IMR-90 (cell line): ENCODE data around the gene SNX25. TPM values are rescaled to one million over a fixed set of nuclear protein-coding genes. Genes with fewer than 3 reads are reported as not detected.
A peak's percentile ranks its signal among the peaks of the same experiment; 100 is the strongest.

ENCODE experiments used
- ATAC-seq: fragments of 200-7000 bp; cut with Tn5 transposase; 2 replicates; pipeline ENCODE4 v1.9.1; 2020; ENCODE audit warnings: low read depth, mild to moderate bottlenecking, moderate library complexity
- BruUV-seq: library from RNA; stranded (reverse); fragments of 400-500 nt; replicated peaks from 2 replicates; lab custom pipeline; 2021; lab: Mats Ljungman, UMichigan
- CTCF ChIA-PET: fragments of 300-600 bp; formaldehyde crosslinking; extraction: SDS; loops from one replicate; lab custom pipeline; 2021; ENCODE audit warnings: antibody characterized with exemption; lab: Yijun Ruan, JAX
- POLR2A ChIA-PET: fragments of 300-600 bp; sonication (Branson Sonifier 250); formaldehyde crosslinking; loops from one replicate; lab custom pipeline; 2022; ENCODE audit warnings: antibody characterized with exemption; ENCODE audit not compliant: unreplicated experiment; lab: Charles Lee
- DNase-seq: peaks from one replicate; pipeline ENCODE4 v3.0.0; 2013
- H2AFZ ChIP-seq: replicated peaks from 2 replicates; pipeline ENCODE3; 2013; ENCODE audit warnings: low read length, mild to moderate bottlenecking; ENCODE audit not compliant: poor library complexity
- H2AK5ac ChIP-seq: 2 replicates; pipeline ENCODE4 v1.6.1; 2013; ENCODE audit warnings: low read depth, low read length, inconsistent platforms
- H2AK9ac ChIP-seq: replicated peaks from 2 replicates; pipeline ENCODE3; 2013; ENCODE audit warnings: mild to moderate bottlenecking, low read depth, low read length, moderate library complexity; ENCODE audit not compliant: poor library complexity
- H2BK120ac ChIP-seq: 2 replicates; pipeline ENCODE4 v1.6.1; 2013; ENCODE audit warnings: low read depth, low read length, inconsistent platforms
- H2BK15ac ChIP-seq: 3 replicates; pipeline ENCODE4 v1.6.1; 2013; ENCODE audit warnings: low read depth, low read length, inconsistent platforms
- H2BK20ac ChIP-seq: 2 replicates; pipeline ENCODE4 v1.6.1; 2013; ENCODE audit warnings: low read depth, mild to moderate bottlenecking, inconsistent platforms, low read length, moderate library complexity
- H2BK5ac ChIP-seq: 2 replicates; pipeline ENCODE4 v1.6.1; 2013; ENCODE audit warnings: mild to moderate bottlenecking, low read depth, low read length, inconsistent platforms; ENCODE audit not compliant: poor library complexity, severe bottlenecking
- H3K14ac ChIP-seq: replicated peaks from 2 replicates; pipeline ENCODE4 v1.6.1; 2013; ENCODE audit warnings: low read depth, low read length, inconsistent platforms
- H3K18ac ChIP-seq: 2 replicates; pipeline ENCODE4 v1.6.1; 2013; ENCODE audit warnings: low read depth, low read length, control low read depth
- H3K23ac ChIP-seq: 2 replicates; pipeline ENCODE4 v1.6.1; 2013; ENCODE audit warnings: low read depth, low read length, inconsistent platforms
- H3K27ac ChIP-seq: 2 replicates; pipeline ENCODE4 v1.5.1; 2013; ENCODE audit warnings: mild to moderate bottlenecking, control low read depth, low read length; ENCODE audit not compliant: insufficient read depth
- H3K27me3 ChIP-seq: 2 replicates; pipeline ENCODE4 v1.6.1; 2013; ENCODE audit warnings: low read length; ENCODE audit not compliant: control insufficient read depth, insufficient read depth
- H3K36me3 ChIP-seq: 2 replicates; pipeline ENCODE4 v1.6.1; 2013; ENCODE audit warnings: low read length, mixed read lengths; ENCODE audit not compliant: control insufficient read depth, insufficient read depth
- H3K4ac ChIP-seq: 2 replicates; pipeline ENCODE4 v1.6.1; 2013; ENCODE audit warnings: low read depth, low read length, inconsistent platforms
- H3K4me1 ChIP-seq: 2 replicates; pipeline ENCODE4 v1.6.1; 2013; ENCODE audit warnings: low read length, mixed read lengths; ENCODE audit not compliant: control insufficient read depth, insufficient read depth
- H3K4me2 ChIP-seq: 2 replicates; pipeline ENCODE4 v1.6.1; 2013; ENCODE audit warnings: low read depth, mild to moderate bottlenecking, control low read depth, low read length, moderate library complexity
- H3K4me3 ChIP-seq: 2 replicates; pipeline ENCODE4 v1.5.1; 2013; ENCODE audit warnings: low read depth, mild to moderate bottlenecking, control low read depth, low read length, moderate library complexity; ENCODE audit not compliant: insufficient read depth
- H3K56ac ChIP-seq: 2 replicates; pipeline ENCODE4 v1.6.1; 2013; ENCODE audit warnings: low read length, inconsistent platforms; ENCODE audit not compliant: insufficient read depth; ENCODE audit errors: extremely low read depth
- H3K79me1 ChIP-seq, 2 experiments: 2 replicates each; pipeline ENCODE4 v1.6.1; 2013; ENCODE audit warnings: low read length in 2 of 2, inconsistent platforms in 1 of 2, low read depth in 1 of 2
- H3K9ac ChIP-seq: 2 replicates; pipeline ENCODE4 v1.6.1; 2013; ENCODE audit warnings: low read depth, low read length, control low read depth
- H3K9me1 ChIP-seq: 2 replicates; pipeline ENCODE4 v1.6.1; 2013; ENCODE audit warnings: low read length, inconsistent platforms; ENCODE audit not compliant: insufficient read depth
- H3K9me3 ChIP-seq: 2 replicates; pipeline ENCODE4 v1.6.1; 2013; ENCODE audit warnings: low read length; ENCODE audit not compliant: control insufficient read depth, insufficient read depth
- H4K20me1 ChIP-seq: 2 replicates; pipeline ENCODE4 v1.6.1; 2013; ENCODE audit warnings: low read length, inconsistent platforms; ENCODE audit not compliant: insufficient read depth
- H4K5ac ChIP-seq: 2 replicates; pipeline ENCODE4 v1.6.1; 2013; ENCODE audit warnings: mild to moderate bottlenecking, low read depth, low read length, control low read depth
- H4K8ac ChIP-seq, 2 experiments: 2 replicates each; pipeline ENCODE4 v1.6.1; 2013; ENCODE audit warnings: low read depth in 2 of 2, low read length in 2 of 2, control low read depth in 1 of 2, inconsistent platforms in 1 of 2
- H4K91ac ChIP-seq: 2 replicates; pipeline ENCODE4 v1.6.1; 2013; ENCODE audit warnings: low read depth, low read length, inconsistent platforms; ENCODE audit not compliant: insufficient read depth
- CEBPB ChIP-seq: IDR thresholded peaks from 2 replicates; pipeline ENCODE4 v1.6.1; 2012; ENCODE audit warnings: low read depth, low read length, improper control_type of control experiment
- FOS ChIP-seq: fragments of 150-350 bp; IDR thresholded peaks from 2 replicates; pipeline ENCODE4 v1.6.1; 2016; ENCODE audit warnings: low read depth, low read length
- dilution Hi-C: fragments of 300-500 bp; cut with HindIII; formaldehyde crosslinking; loops from one replicate; pipeline ENCODE4 v1.14.3; 2018; ENCODE audit warnings: low sequenced_read_pairs; ENCODE audit not compliant: unreplicated experiment
- in situ Hi-C: fragments of 300-500 bp; cut with MboI; formaldehyde crosslinking; loops from 3 replicates; pipeline ENCODE4 v1.14.3; 2019; ENCODE audit warnings: low sequenced_read_pairs, inconsistent platforms, mixed read lengths
- intact Hi-C: fragments of 100-400 bp; cut with micrococcal nuclease; formaldehyde crosslinking; loops from 2 replicates; pipeline ENCODE4 v1.10.0; 2022
- polyA plus RNA-seq, 3 experiments: library from polyadenylated mRNA; depleted of rRNA; stranded (reverse); fragments of >200 nt; gene quantifications; 2 replicates each; pipeline ENCODE4 v1.2.3, GENCODE V29; 2012; ENCODE audit warnings: low replicate concordance in 1 of 3
- total RNA-seq: library from RNA; depleted of rRNA; stranded (reverse); fragments of >200 nt; gene quantifications from 2 replicates; pipeline ENCODE4 v1.2.3, GENCODE V29; 2012

The SNX25 gene
- total and polyA plus RNA-seq, 2 of the 4 experiments (the other 2 are of a cell fraction): 11.4 to 28.3 TPM

DNA sequence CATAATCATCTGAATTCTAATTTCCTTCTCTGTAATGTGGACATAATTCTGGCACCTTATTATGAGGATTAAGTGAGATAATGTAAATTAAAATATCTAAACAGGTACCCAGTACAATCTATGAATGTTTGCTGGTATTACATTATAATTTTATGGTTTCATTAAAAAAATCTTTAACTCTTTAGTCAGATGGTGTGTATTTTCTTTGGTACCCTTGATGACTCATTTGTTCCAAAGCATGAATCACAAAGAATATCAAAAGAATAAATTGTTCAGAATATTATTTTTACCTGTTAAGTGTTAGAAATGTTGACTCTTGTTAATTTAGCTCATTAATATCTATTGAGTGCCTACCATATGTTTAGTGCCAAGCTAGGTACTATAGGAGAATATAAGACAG is 74.3 kb downstream of the SNX25 start:
- POLR2A ChIA-PET: no interaction called here

More for the DNA sequence above, 74.3 kb downstream of the SNX25 start:
- Histone ChIP-seq H2AK9ac (no peak overlapping the region), H3K79me1 (peaks cover 5 to 7% of the 10 kb centered on the region in 2 experiments; a peak in 2 of 4 replicates), H3K4me3 (no peak overlapping the region), H3K23ac (no peak overlapping the region), H2BK15ac (no peak overlapping the region), H2BK120ac (no peak overlapping the region), H2BK20ac (no peak overlapping the region), H3K4ac (no peak overlapping the region), H2AK5ac (no peak overlapping the region), H4K8ac (no peak overlapping the region), H2BK5ac (no peak overlapping the region), H3K9ac (no peak overlapping the region), H3K4me2 (no peak overlapping the region), H3K36me3 (peaks cover 1% of the 10 kb centered on the region; the same call in 1 of the 2 replicates), H3K27ac (no peak overlapping the region), H4K91ac (no peak overlapping the region), H3K56ac (no peak overlapping the region), H3K9me3 (no peaks in the 10 kb centered on the region), H3K14ac (no peak overlapping the region), H3K9me1 (peaks cover 10% of the 10 kb centered on the region; the same call in 1 of the 2 replicates), H3K4me1 (peaks cover 8% of the 10 kb centered on the region), H4K5ac (no peak overlapping the region), H3K18ac (no peak overlapping the region), H2AFZ (no peak overlapping the region), H3K27me3 (no peaks in the 10 kb centered on the region), H4K20me1 (no peaks in the 10 kb centered on the region; the same call in 1 of the 2 replicates)
- dilution Hi-C loops: no loop called here
- peak; percentile 85; the same call in 1 of the 2 replicates for TF ChIP-seq FOS
- TF ChIP-seq CEBPB: no peak
- CTCF ChIA-PET: no interaction called here
- intact Hi-C loops: no loop called here
- BruUV-seq: no TSS peak
- DNase-seq (peak; percentile 69), ATAC-seq (no peak)
- in situ Hi-C loops: no loop called here
